Breast epithelium (tissue), 4 donors: Measurements from ENCODE around the gene RNF224. TPM values are rescaled to one million over a fixed set of nuclear protein-coding genes. Genes with fewer than 3 reads are reported as not detected.

Experiments
- DNase-seq, 2 donors: peaks; one replicate each; pipeline ENCODE4 v3.0.0-alpha.2; 2019; ENCODE audit warnings: low spot score in 2 of 2
- H3K27ac ChIP-seq, 2 donors: fragments of 200-600 bp; sonication (generic) in 1 of 2; one replicate each; pipeline ENCODE4 v1.5.1; 2016 to 2019; ENCODE audit warnings: mild to moderate bottlenecking in 1 of 2
- H3K27me3 ChIP-seq, 2 donors: fragments of 200-600 bp; sonication (generic) in 1 of 2; one replicate each; pipeline versions ENCODE4 v1.5.1 to v1.6.0; 2017 to 2019; ENCODE audit warnings: control low read depth in 1 of 2, mild to moderate bottlenecking in 1 of 2
- H3K36me3 ChIP-seq: fragments of 200-600 bp; one replicate; pipeline ENCODE4 v1.5.1; 2019
- H3K4me1 ChIP-seq, 2 donors: fragments of 200-600 bp; sonication (generic); one replicate each; pipeline ENCODE4 v1.5.1; 2016 to 2019; ENCODE audit warnings: control low read depth in 1 of 2
- H3K4me3 ChIP-seq, 3 donors: fragments of 200-600 bp; sonication (generic); 1 replicate in 2 of 3; 2 replicates in 1 of 3; pipeline ENCODE4 v1.5.1; 2016 to 2019; ENCODE audit warnings: mild to moderate bottlenecking in 3 of 3, moderate library complexity in 2 of 3
- H3K9me3 ChIP-seq, 2 donors: fragments of 200-600 bp; sonication (generic) in 1 of 2; one replicate each; pipeline ENCODE4 v1.5.1; 2016 to 2019; ENCODE audit warnings: control low read depth in 1 of 2
- CTCF ChIP-seq, 3 donors: fragments of 450-650 bp; IDR thresholded peaks; one replicate each; pipeline ENCODE4 v1.5.1; 2016 to 2017; ENCODE audit warnings: antibody characterized with exemption in 3 of 3, mild to moderate bottlenecking in 3 of 3, moderate library complexity in 3 of 3
- POLR2A ChIP-seq: fragments of 450-650 bp; IDR thresholded peaks from one replicate; pipeline ENCODE4 v1.6.1; 2016; ENCODE audit warnings: antibody characterized with exemption, mild to moderate bottlenecking, moderate library complexity
- POLR2AphosphoS5 ChIP-seq, 3 donors: sonication (generic); formaldehyde crosslinking; IDR thresholded peaks; one replicate each; pipeline ENCODE4 v1.6.1; 2017; ENCODE audit warnings: antibody characterized with exemption in 3 of 3
- intact Hi-C: fragments of 100-400 bp; cut with DNase I; formaldehyde crosslinking; loops from one replicate; pipeline ENCODE4 v1.15.1; 2023; ENCODE audit warnings: low total_unique reads
- total RNA-seq, 3 donors: library from RNA; depleted of rRNA; stranded (reverse); fragments of >200 nt; gene quantifications; one replicate each; pipeline ENCODE4 v1.1.0, GENCODE V29; 2016

RNF224 gene
- total RNA-seq, 3 donors from 2014 or later, result 0.29 TPM; not detected in 2

GRCh38 chr9:137234758-137235423 lies 7.6 kb downstream of the RNF224 start:
- Histone ChIP-seq H3K4me3 (no peak overlapping the region), H3K27ac (no peak overlapping the region), H3K9me3 (no peaks in the 10 kb centered on the region), H3K27me3 (peaks cover 25 to 61% of the 10 kb centered on the region in 2 donors), H3K36me3 (no peaks in the 10 kb centered on the region), H3K4me1 (peaks cover 0 to 21% of the 10 kb centered on the region in 2 donors)
- TF ChIP-seq POLR2A (no peak), POLR2AphosphoS5 (IDR thresholded peaks at IDR 0.05) (no peak), CTCF (IDR thresholded peaks at IDR 0.05) (no peak)
- intact Hi-C loops, result loop anchor here (10.0 kb wide), 1 partner anchor 120 kb away; the partner anchor contains the start of gene DPP7
- no peak for DNase-seq

GRCh38 chr9:137235424-137236237 lies 8.3 kb downstream of the RNF224 start:
- TF ChIP-seq POLR2AphosphoS5 (IDR thresholded peaks at IDR 0.05) (no peak), POLR2A (no peak), CTCF (IDR thresholded peaks at IDR 0.05) (no peak)
- Histone ChIP-seq H3K27me3 (peaks cover 23 to 54% of the 10 kb centered on the region in 2 donors), H3K27ac (no peak overlapping the region), H3K36me3 (no peaks in the 10 kb centered on the region), H3K9me3 (no peaks in the 10 kb centered on the region), H3K4me1 (peaks cover 0 to 21% of the 10 kb centered on the region in 2 donors), H3K4me3 (peak overlapping the region in 1 of 3 donors; percentile 46)
- intact Hi-C loops, result loop anchor here (10.0 kb wide), 1 partner anchor 121 kb away; the partner anchor contains the start of gene DPP7
- DNase-seq, result no peak

GRCh38 chr9:137236238-137236935 lies 9.1 kb downstream of the RNF224 start:
- Histone ChIP-seq H3K4me3 (peak overlapping the region in 2 of 3 donors; percentile 11 to 46), H3K27me3 (peaks cover 23 to 46% of the 10 kb centered on the region in 2 donors), H3K36me3 (no peaks in the 10 kb centered on the region), H3K4me1 (peaks cover 0 to 21% of the 10 kb centered on the region in 2 donors), H3K9me3 (no peaks in the 10 kb centered on the region), H3K27ac (peak overlapping the region; percentile 80)
- TF ChIP-seq CTCF (IDR thresholded peaks at IDR 0.05), result peak; percentile 94 to 99 (median 99)
- TF ChIP-seq POLR2AphosphoS5 (IDR thresholded peaks at IDR 0.05), result no peak
- TF ChIP-seq POLR2A, result no peak
- intact Hi-C loops, result loop anchor here (10.0 kb wide), 1 partner anchor 122 kb away; the partner anchor contains the start of gene DPP7
- DNase-seq, result peak; percentile 76 to 93

- Histone ChIP-seq H3K36me3 (no peaks in the 10 kb centered on the region), H3K4me1 (peaks cover 0 to 21% of the 10 kb centered on the region in 2 donors), H3K4me3 (peak overlapping the region in 2 of 3 donors; percentile 11 to 46), H3K27me3 (peaks cover 23 to 40% of the 10 kb centered on the region in 2 donors), H3K27ac (peak overlapping the region; percentile 80), H3K9me3 (no peaks in the 10 kb centered on the region)
- intact Hi-C loops, result loop anchor here (10.0 kb wide), 1 partner anchor 122 kb away; the partner anchor contains the start of gene DPP7
- TF ChIP-seq POLR2AphosphoS5 (IDR thresholded peaks at IDR 0.05) (no peak), POLR2A (no peak), CTCF (IDR thresholded peaks at IDR 0.05) (no peak)
- DNase-seq, result no peak
These were observed 9.7 kb downstream of the RNF224 start for GRCh38 chr9:137236936-137237421.
